C4-2B (cell line): ENCODE results near the gene ACAP3.

Experiments used
- ZFX ChIP-seq: fragments of 450-650 bp; IDR thresholded peaks from 2 replicates; pipeline ENCODE4 v1.6.1; 2017
- TF ChIP-seq, protein P1 (sequence below): fragments of 450-650 bp; conservative IDR thresholded peaks from 2 replicates; pipeline ENCODE4 v1.5.1; 2017; ENCODE audit warnings: mild to moderate bottlenecking

DNA sequence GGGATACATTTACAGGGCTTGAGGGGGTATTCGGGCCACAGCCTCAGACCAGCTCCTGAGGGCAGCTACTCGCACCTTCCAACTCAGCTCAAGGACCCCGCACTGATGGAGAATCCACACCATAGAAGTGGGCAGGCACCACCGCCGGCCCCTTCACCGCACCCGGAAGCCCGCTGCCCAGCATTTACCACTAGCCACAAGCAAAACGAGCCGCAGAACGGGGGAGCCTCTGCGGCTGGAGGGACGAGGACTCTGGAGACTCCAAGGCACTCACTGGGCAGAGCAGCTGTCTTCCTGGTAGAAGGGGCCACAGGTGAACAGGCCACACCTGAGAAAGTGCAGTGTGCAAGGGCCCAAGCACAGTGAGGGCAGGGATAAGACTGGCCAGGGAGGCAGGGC, 39.4 kb downstream of the ACAP3 start:
- TF ChIP-seq, protein P1, sequence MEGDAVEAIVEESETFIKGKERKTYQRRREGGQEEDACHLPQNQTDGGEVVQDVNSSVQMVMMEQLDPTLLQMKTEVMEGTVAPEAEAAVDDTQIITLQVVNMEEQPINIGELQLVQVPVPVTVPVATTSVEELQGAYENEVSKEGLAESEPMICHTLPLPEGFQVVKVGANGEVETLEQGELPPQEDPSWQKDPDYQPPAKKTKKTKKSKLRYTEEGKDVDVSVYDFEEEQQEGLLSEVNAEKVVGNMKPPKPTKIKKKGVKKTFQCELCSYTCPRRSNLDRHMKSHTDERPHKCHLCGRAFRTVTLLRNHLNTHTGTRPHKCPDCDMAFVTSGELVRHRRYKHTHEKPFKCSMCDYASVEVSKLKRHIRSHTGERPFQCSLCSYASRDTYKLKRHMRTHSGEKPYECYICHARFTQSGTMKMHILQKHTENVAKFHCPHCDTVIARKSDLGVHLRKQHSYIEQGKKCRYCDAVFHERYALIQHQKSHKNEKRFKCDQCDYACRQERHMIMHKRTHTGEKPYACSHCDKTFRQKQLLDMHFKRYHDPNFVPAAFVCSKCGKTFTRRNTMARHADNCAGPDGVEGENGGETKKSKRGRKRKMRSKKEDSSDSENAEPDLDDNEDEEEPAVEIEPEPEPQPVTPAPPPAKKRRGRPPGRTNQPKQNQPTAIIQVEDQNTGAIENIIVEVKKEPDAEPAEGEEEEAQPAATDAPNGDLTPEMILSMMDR = no peak
- no peak for TF ChIP-seq ZFX
